HFFc6 (cell line): ENCODE data around the gene EXO1. TPM values are rescaled to one million over a fixed set of nuclear protein-coding genes. Genes with fewer than 3 reads are reported as not detected.
A peak's percentile ranks its signal among the peaks of the same experiment; 100 is the strongest.

Source experiments
- DNase-seq: peaks from one replicate; pipeline ENCODE4 v3.0.0-alpha.2; 2018
- H3K27ac Mint-ChIP-seq: 2 replicates; pipeline ENCODE4 v1.8.0; 2020; ENCODE audit warnings: mild to moderate bottlenecking, mixed read lengths
- H3K27me3 Mint-ChIP-seq: 2 replicates; pipeline ENCODE4 v1.8.0; 2021; ENCODE audit warnings: mild to moderate bottlenecking, moderate library complexity, mixed read lengths; ENCODE audit not compliant: insufficient read depth
- H3K36me3 Mint-ChIP-seq: 2 replicates; pipeline ENCODE4 v1.8.0; 2021; ENCODE audit warnings: low read depth, mixed read lengths
- H3K4me1 Mint-ChIP-seq: 2 replicates; pipeline ENCODE4 v1.8.0; 2020; ENCODE audit warnings: low read depth, mixed read lengths
- H3K4me3 Mint-ChIP-seq: 2 replicates; pipeline ENCODE4 v1.8.0; 2020; ENCODE audit warnings: mild to moderate bottlenecking, moderate library complexity, mixed read lengths
- H3K9me3 Mint-ChIP-seq: 2 replicates; pipeline ENCODE4 v1.8.0; 2020; ENCODE audit warnings: mild to moderate bottlenecking, mixed read lengths
- CTCF ChIP-seq: fragments of 200-600 bp; sonication (generic); IDR thresholded peaks from 2 replicates; pipeline ENCODE4 v1.5.0; 2021; ENCODE audit warnings: antibody characterized with exemption, mild to moderate bottlenecking
- total RNA-seq, 6 experiments: library from RNA; stranded (reverse); fragmentation: NEBNext Ultra II Directional; extraction: Animal tissue kit (Norgen Biotek cat#: 25700); gene quantifications; 2 replicates in 1 of 6; 3 replicates in 5 of 6; pipeline ENCODE4 v1.2.3, GENCODE V29; 2021

EXO1 gene
- total RNA-seq, 6 experiments from 2014 or later: 6.5 to 15.7 (median 15.2) TPM

GRCh38 chr1:241924080-241924808 lies 76.2 kb downstream of the EXO1 start:
- no peaks in the 10 kb centered on the region for H3K36me3 Mint-ChIP-seq
- no peaks in the 10 kb centered on the region for H3K9me3 Mint-ChIP-seq
- no peaks in the 10 kb centered on the region for H3K4me1 Mint-ChIP-seq
- TF ChIP-seq CTCF: no peak
- H3K4me3 Mint-ChIP-seq: no peak overlapping the region
- no peak overlapping the region for H3K27ac Mint-ChIP-seq
- no peak for DNase-seq
- H3K27me3 Mint-ChIP-seq: peaks cover 4% of the 10 kb centered on the region

- H3K36me3 Mint-ChIP-seq: no peaks in the 10 kb centered on the region
- H3K27ac Mint-ChIP-seq: no peak overlapping the region
- H3K4me3 Mint-ChIP-seq: no peak overlapping the region
- H3K4me1 Mint-ChIP-seq: no peaks in the 10 kb centered on the region
- TF ChIP-seq CTCF: no peak
- H3K27me3 Mint-ChIP-seq: peaks cover 4% of the 10 kb centered on the region
- H3K9me3 Mint-ChIP-seq: no peaks in the 10 kb centered on the region
- no peak for DNase-seq
Observed at GRCh38 chr1:241926141-241926540, 78.1 kb downstream of the EXO1 start.

- H3K9me3 Mint-ChIP-seq: no peaks in the 10 kb centered on the region
Observed at GRCh38 chr1:241927321-241927720, 79.3 kb downstream of the EXO1 start.

GRCh38 chr1:241932845-241933244 lies 84.8 kb downstream of the EXO1 start:
- H3K27me3 Mint-ChIP-seq: peaks cover 8% of the 10 kb centered on the region
- no peaks in the 10 kb centered on the region for H3K36me3 Mint-ChIP-seq
- no peak for DNase-seq
- H3K4me3 Mint-ChIP-seq: no peak overlapping the region
- peaks cover 9% of the 10 kb centered on the region for H3K4me1 Mint-ChIP-seq
- no peak overlapping the region for H3K27ac Mint-ChIP-seq
- no peak for TF ChIP-seq CTCF
- H3K9me3 Mint-ChIP-seq: no peaks in the 10 kb centered on the region

More at GRCh38 chr1:241927321-241927720, 79.3 kb downstream of the EXO1 start:
- Mint-ChIP-seq H3K4me1 (no peaks in the 10 kb centered on the region), H3K27me3 (peaks cover 4% of the 10 kb centered on the region), H3K36me3 (no peaks in the 10 kb centered on the region), H3K4me3 (no peak overlapping the region), H3K27ac (no peak overlapping the region)
- no peak for TF ChIP-seq CTCF
- DNase-seq: no peak

- Mint-ChIP-seq H3K27ac (no peak overlapping the region), H3K27me3 (peaks cover 10% of the 10 kb centered on the region), H3K4me1 (peaks cover 9% of the 10 kb centered on the region), H3K4me3 (peak overlapping the region; percentile 59; the same call in 1 of the 2 replicates), H3K9me3 (no peaks in the 10 kb centered on the region), H3K36me3 (peaks cover 5% of the 10 kb centered on the region; the same call in 1 of the 2 replicates)
- no peak for DNase-seq
- TF ChIP-seq CTCF: no peak
Observed at GRCh38 chr1:241934201-241934848, 86.3 kb downstream of the EXO1 start.
